Osteoblast (primary cell): ENCODE measurements around the gene CFLAR. TPM values are rescaled to one million over a fixed set of nuclear protein-coding genes. Genes with fewer than 3 reads are reported as not detected.

ENCODE experiments used
- DNase-seq: peaks from one replicate; pipeline ENCODE4 v3.0.0; 2011; ENCODE audit warnings: low spot score, mixed read lengths; ENCODE audit not compliant: insufficient read length; ENCODE audit errors: missing footprints
- H2AFZ ChIP-seq: 2 replicates; pipeline ENCODE4 v1.6.0; 2011; ENCODE audit warnings: mild to moderate bottlenecking, low read length
- H3K27ac ChIP-seq: 2 replicates; pipeline ENCODE4 v1.5.1; 2011; ENCODE audit warnings: mild to moderate bottlenecking, low read depth, low read length, moderate library complexity
- H3K27me3 ChIP-seq: 2 replicates; pipeline ENCODE4 v1.6.0; 2012; ENCODE audit warnings: mild to moderate bottlenecking, control low read depth, inconsistent platforms, low read length, moderate library complexity; ENCODE audit not compliant: insufficient read depth
- H3K36me3 ChIP-seq: 2 replicates; pipeline ENCODE4 v1.5.1; 2011; ENCODE audit warnings: mild to moderate bottlenecking, low read length, control low read depth, moderate library complexity; ENCODE audit not compliant: insufficient read depth
- H3K4me1 ChIP-seq: 2 replicates; pipeline ENCODE4 v1.5.1; 2011; ENCODE audit warnings: mild to moderate bottlenecking, low read length, control low read depth, moderate library complexity; ENCODE audit not compliant: insufficient read depth
- H3K4me2 ChIP-seq: 2 replicates; pipeline ENCODE4 v1.6.0; 2011; ENCODE audit warnings: mild to moderate bottlenecking, low read length; ENCODE audit not compliant: insufficient read depth
- H3K4me3 ChIP-seq: fragments of 200-600 bp; sonication (generic); 3 replicates; pipeline ENCODE4 v1.5.1; 2012; ENCODE audit warnings: mild to moderate bottlenecking, low read length, inconsistent platforms; ENCODE audit not compliant: insufficient read depth
- H3K79me2 ChIP-seq: 2 replicates; pipeline ENCODE4 v1.6.0; 2012; ENCODE audit warnings: mild to moderate bottlenecking, low read length, control low read depth, inconsistent platforms; ENCODE audit not compliant: insufficient read depth
- H3K9me3 ChIP-seq: 2 replicates; pipeline ENCODE4 v1.5.1; 2011; ENCODE audit warnings: low read depth, low read length, control low read depth
- H4K20me1 ChIP-seq: 2 replicates; pipeline ENCODE4 v1.6.0; 2012; ENCODE audit warnings: mild to moderate bottlenecking, low read length, control low read depth; ENCODE audit not compliant: insufficient read depth
- CTCF ChIP-seq: IDR thresholded peaks from 2 replicates; pipeline ENCODE4 v1.5.1; 2011; ENCODE audit warnings: mild to moderate bottlenecking, low read depth, low read length, moderate library complexity; ENCODE audit errors: extremely low read depth
- total RNA-seq: library from RNA; depleted of rRNA; stranded (reverse); fragments of >200 nt; gene quantifications from 2 replicates; pipeline ENCODE4 v1.2.3, GENCODE V29; 2012

Gene CFLAR
- total RNA-seq, 1 donor: 78.9 TPM

DNA sequence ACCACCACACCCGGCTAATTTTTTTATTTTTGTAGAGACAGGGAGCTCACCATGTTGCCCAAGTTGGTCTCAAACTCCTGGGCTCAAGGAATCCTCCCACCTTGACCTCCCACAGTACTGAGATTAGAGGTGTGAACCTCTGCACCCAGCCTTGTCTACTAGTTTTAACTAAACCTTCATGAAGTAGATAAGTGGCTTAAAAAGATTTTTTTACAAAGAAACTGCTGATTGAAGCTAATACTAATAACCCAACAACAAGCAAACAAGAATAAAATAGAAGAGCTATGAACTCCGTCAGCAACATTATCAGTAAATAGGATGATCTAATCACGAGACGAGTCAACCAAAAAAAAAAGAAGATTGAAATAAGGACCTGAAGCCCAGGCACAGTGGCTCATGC is 25.4 kb upstream of the CFLAR start:
- Histone ChIP-seq H3K4me2 (no peak overlapping the region), H3K9me3 (no peaks in the 10 kb centered on the region), H4K20me1 (no peaks in the 10 kb centered on the region), H3K4me1 (no peaks in the 10 kb centered on the region), H3K27ac (no peak overlapping the region), H3K36me3 (peaks cover 18% of the 10 kb centered on the region), H2AFZ (no peak overlapping the region), H3K4me3 (no peak overlapping the region), H3K79me2 (no peaks in the 10 kb centered on the region), H3K27me3 (no peaks in the 10 kb centered on the region)
- no peak for TF ChIP-seq CTCF
- DNase-seq: no peak

DNA sequence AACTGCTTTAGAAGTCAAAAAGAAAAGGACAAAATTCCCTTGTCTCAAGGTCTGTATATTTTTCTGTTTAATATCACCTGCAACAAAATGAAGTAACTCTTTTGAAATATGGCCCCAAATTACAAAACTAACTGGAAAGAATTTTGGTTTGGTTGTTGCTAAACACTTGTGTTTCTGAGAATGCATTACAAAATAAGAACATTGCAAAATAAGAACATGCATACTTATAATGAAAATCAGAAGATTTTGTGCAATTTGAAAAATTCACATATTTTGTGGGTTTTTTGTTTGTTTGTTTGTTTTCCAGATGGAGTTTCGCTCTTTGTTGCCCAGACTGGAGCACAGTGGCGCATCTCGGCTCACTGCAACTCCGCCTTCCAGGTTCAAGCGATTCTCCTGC is 22.4 kb upstream of the CFLAR start:
- H3K4me1 ChIP-seq: no peaks in the 10 kb centered on the region
- no peaks in the 10 kb centered on the region for H3K79me2 ChIP-seq
- H3K36me3 ChIP-seq: peaks cover 10% of the 10 kb centered on the region
- H2AFZ ChIP-seq: no peak overlapping the region
- H3K27me3 ChIP-seq: no peaks in the 10 kb centered on the region
- H3K4me3 ChIP-seq: no peak overlapping the region
- no peak for DNase-seq
- TF ChIP-seq CTCF: no peak
- no peak overlapping the region for H3K4me2 ChIP-seq
- H3K27ac ChIP-seq: no peak overlapping the region
- H3K9me3 ChIP-seq: no peaks in the 10 kb centered on the region
- no peaks in the 10 kb centered on the region for H4K20me1 ChIP-seq

DNA sequence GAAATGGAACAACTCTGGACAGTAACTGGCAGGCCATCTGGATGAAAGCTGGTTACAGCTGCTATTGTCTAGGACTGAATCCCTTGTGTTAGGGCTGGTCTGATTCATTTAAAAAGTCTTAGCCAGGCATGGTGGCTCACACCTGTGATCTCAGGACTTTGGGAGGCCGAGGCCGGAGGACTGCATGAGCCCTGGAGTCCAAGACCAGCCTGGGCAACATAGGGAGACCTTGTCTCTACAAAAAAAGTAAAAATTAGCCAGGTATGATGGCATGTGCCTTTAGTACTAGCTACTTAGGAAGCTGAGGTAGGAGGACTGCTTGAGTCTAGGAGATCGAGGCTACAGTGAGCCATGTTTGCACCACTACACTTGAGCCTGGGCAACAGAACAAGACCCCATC is 15.5 kb upstream of the CFLAR start:
- no peak overlapping the region for H3K27ac ChIP-seq
- H2AFZ ChIP-seq: no peak overlapping the region
- H3K4me3 ChIP-seq: no peak overlapping the region
- no peaks in the 10 kb centered on the region for H3K9me3 ChIP-seq
- H3K4me1 ChIP-seq: no peaks in the 10 kb centered on the region
- TF ChIP-seq CTCF: no peak
- DNase-seq: no peak
- H3K36me3 ChIP-seq: no peaks in the 10 kb centered on the region
- H4K20me1 ChIP-seq: no peaks in the 10 kb centered on the region
- no peak overlapping the region for H3K4me2 ChIP-seq
- no peaks in the 10 kb centered on the region for H3K79me2 ChIP-seq
- no peaks in the 10 kb centered on the region for H3K27me3 ChIP-seq

DNA sequence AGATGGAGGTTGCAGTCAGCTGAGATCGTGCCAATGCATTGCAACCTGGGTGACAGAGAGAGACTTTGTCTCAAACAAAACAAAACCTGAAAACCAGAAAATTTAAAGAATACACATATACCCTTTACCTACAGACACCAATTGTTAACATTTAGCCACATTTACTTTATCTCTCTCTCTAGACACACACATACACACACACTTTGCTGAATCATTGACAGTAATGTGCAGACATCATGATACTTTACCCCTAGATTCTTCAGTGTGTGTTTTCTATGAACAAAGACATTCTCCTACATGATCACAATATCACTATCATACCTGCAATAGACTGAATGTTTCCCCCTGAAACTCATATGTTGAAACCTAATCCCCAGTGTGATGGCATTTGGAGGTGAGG is 10.2 kb upstream of the CFLAR start:
- H3K4me1 ChIP-seq: no peaks in the 10 kb centered on the region
- no peak for DNase-seq
- no peak overlapping the region for H3K27ac ChIP-seq
- no peaks in the 10 kb centered on the region for H3K9me3 ChIP-seq
- no peaks in the 10 kb centered on the region for H3K36me3 ChIP-seq
- H2AFZ ChIP-seq: no peak overlapping the region
- no peak for TF ChIP-seq CTCF
- H4K20me1 ChIP-seq: no peaks in the 10 kb centered on the region
- no peak overlapping the region for H3K4me2 ChIP-seq
- H3K4me3 ChIP-seq: no peak overlapping the region
- no peaks in the 10 kb centered on the region for H3K79me2 ChIP-seq
- no peaks in the 10 kb centered on the region for H3K27me3 ChIP-seq
